GM18502 (cell line): Measurements from ENCODE around the gene RND1.
"Not testable (repeated sequence)": the region's sequence is repeated elsewhere in the genome, so short reads cannot be mapped to it uniquely, and the experiment has no call there.

Source experiments
- ATAC-seq: cut with Tn5 transposase; IDR thresholded peaks from one replicate; pipeline ENCODE4 v1.9.1; 2021; ENCODE audit warnings: mild to moderate bottlenecking; ENCODE audit not compliant: unreplicated experiment, poor library complexity

Gene RND1

DNA sequence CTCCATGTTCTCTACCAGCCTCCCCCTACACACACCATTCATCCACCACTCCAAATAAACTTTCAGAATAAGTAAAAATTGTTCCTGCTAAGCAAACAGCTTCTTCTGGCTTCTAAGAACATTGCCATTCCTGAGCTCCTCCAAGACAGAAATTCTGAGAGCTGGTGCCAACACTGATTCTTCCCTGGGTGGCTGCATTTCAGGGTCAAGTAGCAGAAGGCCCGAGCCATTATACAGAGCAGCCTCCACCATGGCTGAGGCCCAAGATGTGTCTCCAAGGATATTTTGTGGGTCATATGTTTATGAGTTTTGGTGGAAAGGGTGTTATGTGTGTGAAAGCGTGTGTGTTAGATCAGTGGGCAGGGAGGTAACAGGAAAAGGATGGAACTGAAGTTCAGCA is 3.5 kb upstream of the RND1 start:
- ATAC-seq: no peak

DNA sequence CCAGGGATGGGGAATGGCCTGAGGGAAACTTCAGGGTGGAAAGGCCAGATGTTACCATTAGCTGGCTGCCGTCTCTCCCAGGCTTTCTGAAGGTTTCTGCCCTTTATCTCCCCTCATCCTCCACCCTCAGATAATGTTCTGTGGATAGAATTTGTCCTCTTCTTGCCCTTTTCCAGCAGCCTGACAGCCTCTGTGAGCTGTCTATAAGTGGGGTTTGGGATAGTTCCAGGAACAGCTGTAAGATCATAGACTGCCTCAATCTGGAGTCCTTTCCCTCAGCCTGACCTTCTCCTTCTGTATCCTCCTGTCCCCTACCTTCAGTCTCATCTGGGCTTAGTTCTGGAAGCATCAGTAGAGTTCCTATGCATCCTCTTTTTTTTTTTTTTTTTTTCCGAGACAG is 2.8 kb upstream of the RND1 start:
- no peak for ATAC-seq

DNA sequence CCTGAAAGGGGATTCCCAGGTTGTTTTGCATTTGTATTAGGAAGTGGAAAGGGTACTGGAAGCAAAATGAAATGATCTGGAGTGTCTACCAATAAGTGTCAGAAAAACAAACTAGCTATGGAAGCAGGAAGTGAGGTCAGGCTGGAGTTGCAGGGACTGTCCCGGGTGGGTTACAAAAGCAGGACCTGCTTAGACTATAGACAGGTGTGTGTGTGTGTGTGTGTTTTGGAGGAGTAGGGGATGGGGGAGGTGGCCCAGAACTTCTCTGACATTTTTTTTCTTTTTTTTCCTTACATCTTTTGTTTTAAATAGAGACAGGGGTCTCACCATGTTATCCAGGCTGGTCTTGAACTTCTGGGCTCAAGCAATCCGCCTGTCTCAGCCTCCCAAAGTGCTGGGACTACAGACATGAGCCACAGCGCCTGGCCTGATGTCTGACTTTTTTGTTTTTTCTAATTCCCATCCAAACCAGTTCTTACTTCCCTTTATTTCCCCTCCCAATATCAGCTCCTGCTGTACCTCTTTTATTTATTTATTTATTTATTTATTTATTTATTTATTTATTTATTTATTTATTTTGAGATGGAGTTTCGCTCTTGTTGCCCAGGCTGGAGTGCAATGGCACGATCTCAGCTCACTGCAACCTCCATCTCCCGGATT is 512 bp upstream of the RND1 start:
- ATAC-seq: no peak

DNA sequence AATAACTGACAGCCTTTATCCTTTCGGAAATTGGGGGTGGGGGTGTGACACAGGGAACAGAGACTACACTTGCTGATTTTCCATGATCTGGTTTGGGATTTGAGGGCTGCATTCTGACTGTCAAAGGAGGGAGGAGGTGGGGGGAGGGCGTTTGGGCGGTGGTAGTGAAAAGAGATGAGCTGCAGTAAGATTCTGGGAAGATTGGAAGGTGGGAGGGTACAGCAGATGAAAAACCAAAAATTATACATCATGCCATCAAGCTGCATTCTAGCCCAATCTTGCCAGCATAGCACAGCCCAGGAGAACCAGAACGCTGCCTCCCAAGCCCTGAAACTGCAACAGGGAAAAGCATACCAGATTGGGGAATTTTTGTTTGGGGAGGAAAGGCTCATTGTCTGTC is 2.4 kb downstream of the RND1 start:
- ATAC-seq: no peak

DNA sequence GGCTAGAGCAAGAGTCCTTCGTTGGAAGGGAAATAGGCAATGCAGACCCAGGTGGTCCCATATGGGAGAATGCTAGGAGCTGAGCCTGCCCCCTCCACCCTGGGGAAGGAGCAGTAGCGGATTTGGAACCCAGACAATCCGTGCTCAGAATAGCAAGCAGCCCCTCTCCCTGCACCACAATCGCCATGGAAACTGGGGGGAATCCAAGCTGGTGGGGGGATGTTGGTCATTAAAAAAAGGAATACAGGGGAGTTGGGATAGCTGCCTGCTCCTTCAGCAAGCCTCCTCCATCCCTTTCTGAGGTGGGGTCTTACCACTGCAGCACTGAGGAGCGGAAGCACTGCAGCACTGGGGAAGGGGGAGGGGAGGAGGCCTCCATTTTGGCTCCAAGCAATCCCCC is 2.9 kb downstream of the RND1 start:
- no peak for ATAC-seq

DNA sequence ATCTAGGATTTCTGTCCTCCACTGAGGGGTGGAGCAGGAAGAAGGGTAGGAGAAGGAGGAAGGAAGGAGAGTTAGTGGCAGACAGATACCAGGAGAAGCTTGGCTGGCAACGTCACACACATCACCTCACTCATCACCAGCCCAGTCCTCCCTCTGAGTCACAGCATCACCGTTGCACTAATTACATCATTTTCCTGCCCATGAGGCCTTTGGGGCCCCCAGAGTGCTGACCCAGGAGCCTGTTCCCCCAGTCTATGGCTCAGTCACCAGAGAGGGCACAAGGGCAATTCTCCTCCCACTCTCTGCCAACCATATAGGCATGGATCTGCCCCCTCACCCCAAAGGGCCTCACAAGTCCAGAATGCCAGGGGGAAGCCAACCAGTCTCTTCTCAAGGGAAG is 4.6 kb downstream of the RND1 start:
- no peak for ATAC-seq

DNA sequence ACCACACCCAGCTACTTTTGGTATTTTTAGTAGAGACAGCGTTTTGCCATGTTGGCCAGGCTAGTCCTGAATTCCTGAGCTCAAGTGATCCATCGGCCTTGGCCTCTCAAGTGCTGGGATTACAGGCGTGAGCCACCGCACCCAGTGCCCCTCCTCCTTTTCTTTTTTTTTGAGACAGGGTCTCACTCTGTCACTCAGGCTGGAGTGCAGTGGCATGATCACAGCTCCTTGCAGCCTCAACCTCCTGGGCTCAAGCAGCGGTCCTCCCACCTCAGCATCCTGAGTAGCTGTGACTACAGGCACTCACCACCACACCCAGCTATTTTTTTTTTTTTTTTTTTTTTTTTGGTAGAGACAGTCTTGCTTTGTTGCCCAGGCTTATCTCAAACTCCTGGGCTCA is 5.4 kb downstream of the RND1 start:
- ATAC-seq: not testable (repeated sequence)

DNA sequence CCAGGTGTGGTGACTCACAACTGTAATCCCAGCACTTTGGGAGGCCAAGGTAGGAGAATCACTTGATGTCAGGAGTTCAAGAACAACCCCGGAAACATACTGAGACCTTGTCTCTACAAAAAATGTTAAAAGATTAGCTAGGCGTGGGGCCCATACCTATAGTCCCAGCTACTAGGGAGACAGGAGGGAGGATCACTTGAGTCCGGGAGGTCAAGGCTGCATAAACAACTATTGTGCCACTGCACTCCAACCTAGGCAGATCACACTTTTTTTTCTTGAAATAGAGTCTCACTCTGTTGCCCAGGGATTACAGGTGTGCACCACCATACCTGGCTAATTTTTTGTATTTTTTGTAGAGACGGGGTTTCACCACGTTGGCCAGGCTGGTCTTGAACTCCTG is 6.1 kb downstream of the RND1 start:
- no peak for ATAC-seq

DNA sequence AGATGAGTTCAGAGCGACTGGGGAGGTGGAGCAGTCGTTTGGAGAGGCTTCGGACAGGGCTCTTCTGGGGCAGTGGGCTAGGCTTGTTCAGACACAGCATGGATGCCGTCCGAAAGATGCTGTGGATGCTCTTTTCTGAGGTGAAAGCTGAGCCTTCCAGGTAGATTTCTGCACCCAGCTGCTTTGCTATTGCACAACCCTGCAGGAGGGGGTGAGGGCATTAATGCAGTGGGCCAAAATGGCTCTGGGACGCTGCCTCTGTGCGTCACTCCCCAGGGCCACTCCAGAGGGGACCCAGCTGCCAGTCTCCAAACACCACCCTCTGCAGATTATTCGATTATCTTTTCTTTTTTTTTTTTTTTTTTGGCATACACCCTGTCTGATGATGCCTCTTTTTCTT is 7.6 kb downstream of the RND1 start:
- ATAC-seq: no peak

DNA sequence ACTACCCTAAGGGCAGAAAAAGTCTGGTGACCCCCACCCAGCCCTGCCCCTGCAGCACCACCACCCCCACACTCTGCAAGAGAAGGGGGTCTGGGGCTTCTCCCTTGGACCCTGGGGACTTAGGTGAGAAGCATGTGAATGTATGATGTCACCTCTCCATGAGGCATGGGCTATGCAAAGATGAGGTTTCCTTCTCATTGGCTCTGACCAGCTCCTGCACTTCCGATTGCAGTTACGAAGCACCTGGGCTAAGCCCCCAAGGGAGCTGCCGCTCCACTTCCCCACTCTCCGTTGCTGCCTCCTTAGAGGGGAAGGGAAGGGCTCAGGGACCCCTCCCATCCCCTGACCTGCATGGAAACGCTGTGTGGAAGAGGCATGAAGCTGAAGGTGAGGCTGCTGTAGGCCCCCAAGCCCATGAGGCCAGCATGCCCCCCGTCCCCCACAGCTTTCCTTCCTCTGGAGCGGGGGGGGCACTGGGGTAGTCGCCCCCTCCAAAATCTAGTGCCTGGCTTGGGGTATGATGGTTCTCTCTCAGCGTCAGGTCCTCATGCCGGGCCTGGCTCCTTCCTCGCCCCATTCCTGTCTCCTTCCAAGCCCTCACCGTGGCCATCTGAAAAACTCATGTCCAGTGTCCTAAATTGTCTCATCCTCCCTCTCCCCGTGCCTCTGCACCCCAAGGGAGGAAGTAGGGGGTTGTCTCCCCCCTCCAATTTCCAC is 8.2 kb downstream of the RND1 start:
- no peak for ATAC-seq

DNA sequence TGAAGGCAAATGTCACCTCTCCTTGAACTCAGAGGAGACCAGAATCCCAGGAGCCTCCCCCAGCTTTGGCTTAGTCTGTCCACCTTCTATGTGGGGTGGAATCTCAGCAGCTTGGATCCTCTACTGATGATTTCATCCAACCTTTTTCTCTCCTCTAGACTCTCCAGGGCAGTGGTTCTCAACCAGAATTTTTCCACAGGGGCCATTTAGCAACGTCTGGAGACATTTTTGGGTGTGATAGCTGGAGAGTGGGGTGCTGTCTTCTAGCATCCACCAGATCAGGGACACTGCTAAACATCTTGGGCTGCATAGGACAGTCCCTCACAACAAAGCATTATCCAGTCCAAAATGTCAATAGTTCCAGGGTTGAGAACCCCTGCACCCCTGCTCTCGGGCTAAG is 9.3 kb downstream of the RND1 start:
- ATAC-seq: no peak

DNA sequence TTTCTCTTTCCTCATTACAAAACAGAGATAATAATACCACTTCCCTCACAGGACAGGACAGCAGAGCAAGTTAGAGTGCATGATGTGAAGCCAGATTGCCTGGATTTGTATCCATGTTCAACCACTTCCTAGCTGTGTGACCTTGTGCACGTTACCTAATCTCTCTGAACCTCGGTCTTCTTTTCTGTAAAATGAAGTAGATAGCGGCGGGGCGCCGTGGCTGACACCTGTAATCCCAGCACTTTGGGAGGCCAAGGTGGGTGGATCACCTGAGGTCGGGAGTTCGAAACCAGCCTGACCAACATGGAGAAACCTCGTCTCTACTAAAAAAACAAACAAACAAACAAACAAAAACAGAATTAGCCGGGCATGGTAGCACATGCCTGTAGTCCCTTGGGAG is 10.7 kb downstream of the RND1 start:
- ATAC-seq: not testable (repeated sequence)

DNA sequence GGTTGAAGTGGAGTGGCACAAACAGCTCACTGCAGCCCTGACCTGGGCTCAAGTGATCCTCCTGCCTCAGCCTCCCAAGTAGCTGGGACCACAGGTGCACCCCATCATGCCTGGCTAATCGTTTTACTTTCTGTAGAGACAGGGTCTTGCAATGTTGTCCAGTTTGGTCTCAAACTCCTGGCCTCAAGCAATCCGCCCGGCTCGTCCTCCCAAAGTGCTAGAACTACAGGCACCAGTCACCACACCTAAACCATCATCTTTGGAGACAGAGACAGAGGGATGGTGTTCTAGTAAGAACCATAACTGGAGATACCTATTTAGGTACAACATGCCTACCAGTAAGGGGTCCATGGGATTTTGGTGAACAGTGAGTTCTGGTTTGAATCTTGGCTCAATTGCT is 11.2 kb downstream of the RND1 start:
- ATAC-seq: no peak

DNA sequence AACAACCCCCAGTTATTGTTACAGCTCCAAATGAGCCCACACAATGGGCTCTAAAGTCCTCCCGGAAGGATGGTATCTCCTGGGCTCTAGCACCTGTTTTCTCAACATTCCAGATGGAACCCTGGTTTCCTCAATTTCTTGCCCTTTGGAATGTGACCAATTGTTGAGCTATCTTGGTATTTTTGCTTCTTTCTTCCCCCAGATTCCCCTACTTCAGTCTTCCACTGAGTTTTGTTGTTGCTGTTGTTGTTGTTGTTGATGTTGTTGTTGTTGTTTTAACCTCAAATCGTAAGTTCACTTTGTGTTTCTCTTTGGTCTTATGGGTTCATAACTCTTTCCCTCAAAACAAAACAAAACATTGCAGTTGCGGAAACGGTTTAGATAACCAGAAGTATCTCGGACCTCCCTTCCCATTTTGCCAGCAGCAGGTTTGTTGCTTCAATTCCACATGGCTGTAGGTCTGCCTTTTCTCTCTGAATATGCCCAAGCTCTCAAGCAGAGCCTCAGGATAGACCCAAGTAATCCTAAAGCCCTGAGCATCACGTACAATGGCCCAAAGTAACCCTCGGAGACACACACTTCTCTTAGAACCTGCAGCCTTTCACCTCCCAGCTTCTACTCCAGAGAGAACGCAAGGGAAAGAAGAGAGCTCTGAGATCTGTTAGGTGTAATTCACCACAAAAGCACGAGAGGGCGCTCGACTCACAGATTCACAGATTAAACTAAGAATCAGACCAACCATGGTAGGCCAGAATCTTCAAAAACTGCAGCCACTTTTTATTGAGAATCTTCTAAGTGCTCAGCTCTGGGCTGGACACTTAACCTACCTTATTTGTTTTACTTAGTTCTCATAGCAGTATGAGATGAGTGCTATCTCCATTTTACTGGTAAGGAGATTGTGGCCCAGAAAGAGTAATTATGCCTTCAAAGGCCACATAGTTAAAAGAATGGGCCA is 12.7 kb downstream of the RND1 start:
- ATAC-seq: peak; percentile 54

DNA sequence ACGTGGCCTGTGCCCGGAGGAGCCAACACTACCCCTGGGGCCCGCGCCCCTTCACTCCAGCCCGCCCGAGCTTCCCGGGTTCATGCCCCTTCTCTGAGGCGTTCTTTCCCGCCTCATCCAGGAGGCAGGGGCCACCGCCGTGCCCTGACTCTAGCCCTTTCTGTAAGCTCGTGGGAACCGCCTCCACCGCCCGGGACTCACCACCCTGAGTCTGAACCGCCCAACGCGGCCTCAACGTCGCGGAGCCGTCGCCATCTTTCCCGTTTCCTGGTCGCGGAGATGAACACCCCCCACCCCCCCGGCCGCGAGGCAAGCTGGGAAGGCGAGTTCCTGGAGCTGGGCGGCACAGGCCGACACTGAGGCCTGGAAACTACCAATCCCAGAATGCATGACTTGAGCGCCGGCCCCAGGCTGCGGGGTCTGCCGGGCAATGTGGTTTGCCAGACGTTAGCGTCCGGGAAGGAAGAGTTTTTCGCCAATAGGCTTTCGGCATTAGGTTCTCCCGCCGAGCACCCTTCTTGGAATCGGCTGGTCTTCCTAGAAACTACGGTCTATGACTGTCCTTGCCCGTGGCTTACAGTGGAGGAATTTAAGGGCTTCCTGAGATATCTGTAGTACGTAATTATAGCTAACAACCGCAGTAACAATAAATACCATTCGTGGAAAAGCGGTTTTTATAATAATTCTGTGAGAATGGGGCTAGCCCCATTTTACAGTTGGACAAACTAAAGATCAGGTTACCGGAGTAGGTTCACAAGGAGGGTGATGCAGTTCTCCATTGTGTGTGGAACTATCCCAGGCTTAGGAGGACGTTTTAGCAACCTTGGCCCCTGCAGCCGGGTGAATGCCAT is 13.6 kb downstream of the RND1 start, which contains the start of gene DDX23:
TSS of gene DDX23 (minus strand) at position 281 of the 851 bp plus-strand sequence. CDS start 6,381 bp downstream, outside the sequence.
- peak; percentile 93 for ATAC-seq

DNA sequence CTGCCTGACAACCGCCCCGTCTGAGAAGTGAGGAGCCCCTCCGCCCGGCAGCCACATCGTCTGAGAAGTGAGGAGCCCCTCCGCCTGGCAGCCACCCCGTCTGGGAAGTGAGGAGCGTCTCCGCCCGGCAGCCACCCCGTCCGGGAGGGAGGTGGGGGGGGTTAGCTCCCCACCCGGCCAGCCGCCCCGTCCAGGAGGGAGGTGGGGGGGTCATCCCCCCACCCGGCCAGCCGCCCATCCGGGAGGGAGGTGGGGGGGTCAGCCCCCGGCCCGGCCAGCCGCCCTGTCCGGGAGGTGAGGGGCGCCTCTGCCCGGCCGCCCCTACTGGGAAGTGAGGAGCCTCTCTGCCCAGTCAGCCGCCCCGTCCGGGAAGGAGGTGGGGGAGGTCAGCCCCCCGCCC is 23.6 kb downstream of the RND1 start:
- not testable (repeated sequence) for ATAC-seq

DNA sequence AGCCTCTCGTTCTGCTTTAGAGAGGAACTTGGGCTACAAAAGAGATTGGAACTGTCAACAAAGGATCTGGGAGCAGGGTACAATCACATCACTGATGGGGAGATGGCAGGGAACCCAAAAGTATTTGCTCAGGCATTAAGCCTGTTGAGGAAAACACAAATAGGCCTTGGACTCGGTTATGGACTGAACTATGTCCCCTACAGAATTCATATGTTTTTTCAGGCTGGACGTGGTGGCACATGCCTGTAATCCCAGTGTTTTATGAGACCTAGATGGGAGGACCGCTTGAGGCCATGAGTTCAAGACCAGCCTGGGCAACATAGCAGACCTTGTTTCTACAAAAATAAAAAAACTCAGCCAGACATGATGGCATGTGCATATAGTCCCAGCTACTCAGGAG is 27.6 kb downstream of the RND1 start:
- ATAC-seq: no peak

DNA sequence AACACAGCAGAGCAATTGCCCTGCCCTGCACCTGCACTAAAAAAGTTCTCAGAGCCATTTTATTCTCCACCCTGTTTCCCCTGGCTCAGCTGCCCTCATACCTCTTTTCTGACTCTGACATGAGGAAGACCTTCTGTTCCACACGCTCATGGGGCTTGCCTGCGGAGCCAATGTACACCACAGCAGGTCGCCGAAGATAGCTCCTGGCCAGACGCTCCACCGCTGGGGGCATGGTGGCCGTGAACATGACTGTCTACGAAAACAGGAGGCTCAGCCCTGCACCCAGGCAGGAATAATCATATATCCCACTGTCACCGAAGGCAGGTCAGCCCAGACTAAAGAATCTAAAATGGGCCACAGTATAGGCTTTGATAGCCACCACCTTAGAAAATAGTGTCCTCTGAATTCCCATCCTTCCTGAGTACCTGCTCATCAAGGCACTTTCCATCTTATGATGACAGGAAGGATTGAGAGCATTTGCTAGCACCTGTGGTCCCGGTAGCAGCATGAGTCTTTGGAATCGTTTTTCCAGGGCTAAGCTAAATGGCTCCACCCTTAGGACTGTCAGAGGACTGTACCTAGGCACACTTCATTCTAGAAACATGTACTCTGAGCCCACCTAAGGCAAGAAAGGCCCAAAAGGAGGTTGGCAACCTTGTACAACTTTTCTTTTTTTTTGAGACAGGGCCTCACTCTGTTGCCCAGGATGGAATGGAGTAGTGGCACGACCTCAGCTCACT is 33.2 kb downstream of the RND1 start:
- no peak for ATAC-seq

DNA sequence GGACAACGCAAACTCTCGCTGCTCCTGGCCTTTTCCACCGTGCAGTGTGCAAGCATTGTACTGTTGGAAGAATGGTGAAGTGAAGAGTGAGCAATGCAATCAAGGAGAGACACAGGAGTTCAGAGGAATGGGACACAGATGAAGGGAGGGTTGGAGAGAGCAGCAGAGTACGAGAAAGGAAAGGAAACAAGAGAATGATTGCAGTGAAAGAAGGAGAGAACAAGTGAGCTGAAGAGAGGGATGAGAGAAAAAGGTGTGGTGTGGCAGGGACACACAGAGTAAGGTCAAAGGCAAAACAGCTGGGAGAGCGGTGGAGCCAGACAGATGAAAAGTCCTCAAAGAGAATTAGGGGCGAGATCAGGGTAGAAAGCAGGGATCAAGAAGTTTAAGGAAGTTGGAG is 34.4 kb downstream of the RND1 start:
- ATAC-seq: no peak
